GM12891 (cell line): ENCODE data around the gene CR2.

Experiments used
- POLR2A ChIP-seq: IDR thresholded peaks from 2 replicates; pipeline ENCODE4 v1.6.1; 2011; ENCODE audit warnings: low read depth, low read length, control low read depth
- POLR2AphosphoS5 ChIP-seq: IDR thresholded peaks from 2 replicates; pipeline ENCODE4 v1.6.1; 2011; ENCODE audit warnings: low read depth, low read length, control low read depth

DNA sequence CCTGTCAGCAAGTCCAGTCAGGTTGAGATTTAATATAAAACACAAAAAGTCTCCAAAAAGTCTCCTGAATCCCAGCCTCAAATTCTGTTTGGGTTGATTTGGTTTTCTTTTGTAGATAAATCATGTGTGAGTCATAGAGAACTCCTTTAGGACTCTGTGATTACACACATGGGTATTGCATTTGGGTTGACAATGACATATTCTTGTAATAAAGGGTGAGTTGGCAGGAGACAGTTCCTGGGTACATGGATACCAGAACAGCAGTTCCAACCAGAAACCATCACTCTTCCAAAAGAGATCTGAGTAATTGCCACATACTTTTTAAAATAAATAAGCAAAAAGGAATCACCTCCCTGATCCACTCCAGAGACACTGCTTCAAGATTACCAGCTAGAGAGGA lies 8.9 kb downstream of the CR2 start:
- no peak for TF ChIP-seq POLR2AphosphoS5
- no peak for TF ChIP-seq POLR2A
